SK-N-MC (cell line): ENCODE data around the gene TGIF2.

Experiments used
- EZH2 ChIP-seq: fragments of 200-600 bp; sonication (generic); IDR thresholded peaks from one replicate; pipeline ENCODE4 v1.6.1; 2017; ENCODE audit warnings: antibody characterized with exemption
- FOXP2 ChIP-seq: optimal IDR thresholded peaks from 2 replicates; pipeline ENCODE3; 2011; ENCODE audit warnings: mild to moderate bottlenecking, moderate library complexity; ENCODE audit not compliant: insufficient read depth; ENCODE audit errors: extremely low read length, control extremely low read depth
- POLR2AphosphoS5 ChIP-seq: IDR thresholded peaks from 2 replicates; pipeline ENCODE4 v1.6.1; 2012; ENCODE audit warnings: mild to moderate bottlenecking, low read depth, low read length, borderline replicate concordance

GRCh38 chr20:36549942-36550789 is 23.2 kb upstream of the TGIF2 start:
- no peak for TF ChIP-seq POLR2AphosphoS5
- no peak for TF ChIP-seq EZH2
- no peak for TF ChIP-seq FOXP2
